Spleen (tissue), 7 donors: ENCODE measurements around the gene PCSK9.

Source experiments
- POLR2AphosphoS5 ChIP-seq, 3 donors: sonication (generic); formaldehyde crosslinking; IDR thresholded peaks; one replicate each; pipeline ENCODE4 v1.5.1; 2017; ENCODE audit warnings: antibody characterized with exemption in 3 of 3
- TF ChIP-seq, protein P1 (sequence below), 11 experiments: fragments of 200-600 bp in 7 of 11; fragments of 450-650 bp in 4 of 11; sonication (generic) in 4 of 11; IDR thresholded peaks in 8 of 11; conservative IDR thresholded peaks in 3 of 11; 1 replicate in 7 of 11; 2 replicates in 4 of 11; pipeline versions ENCODE4 v1.4.0 to v1.8.0; 2016 to 2021; ENCODE audit warnings: antibody characterized with exemption in 11 of 11, inconsistent platforms in 4 of 11, mild to moderate bottlenecking in 1 of 11
- donor health status: DM: no; HTN: no; CAD: no; lungs with moderate emphysema.
- donor health status: DM: no; HTN: no; CAD: no.
- donor health status: DM: no; HTN: no; CAD: no.

DNA sequence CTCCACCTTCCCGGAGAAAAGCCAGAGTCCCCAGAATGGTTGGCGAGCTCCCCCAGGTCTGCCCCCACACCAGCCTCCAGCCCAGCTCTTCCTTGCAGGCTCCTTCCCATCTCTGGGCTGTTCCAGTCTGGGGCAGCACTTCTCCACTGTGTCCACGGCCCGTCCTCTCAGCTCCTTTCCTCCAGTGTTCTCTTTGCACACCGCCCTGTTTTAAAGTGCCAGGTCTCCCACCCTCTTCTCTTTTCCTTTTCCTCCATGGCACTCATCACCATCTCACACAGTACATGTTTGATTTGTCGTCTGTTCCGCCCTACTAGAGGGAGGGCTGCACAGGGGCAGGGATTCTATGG lies 6.1 kb upstream of the PCSK9 start:
- TF ChIP-seq, protein P1, sequence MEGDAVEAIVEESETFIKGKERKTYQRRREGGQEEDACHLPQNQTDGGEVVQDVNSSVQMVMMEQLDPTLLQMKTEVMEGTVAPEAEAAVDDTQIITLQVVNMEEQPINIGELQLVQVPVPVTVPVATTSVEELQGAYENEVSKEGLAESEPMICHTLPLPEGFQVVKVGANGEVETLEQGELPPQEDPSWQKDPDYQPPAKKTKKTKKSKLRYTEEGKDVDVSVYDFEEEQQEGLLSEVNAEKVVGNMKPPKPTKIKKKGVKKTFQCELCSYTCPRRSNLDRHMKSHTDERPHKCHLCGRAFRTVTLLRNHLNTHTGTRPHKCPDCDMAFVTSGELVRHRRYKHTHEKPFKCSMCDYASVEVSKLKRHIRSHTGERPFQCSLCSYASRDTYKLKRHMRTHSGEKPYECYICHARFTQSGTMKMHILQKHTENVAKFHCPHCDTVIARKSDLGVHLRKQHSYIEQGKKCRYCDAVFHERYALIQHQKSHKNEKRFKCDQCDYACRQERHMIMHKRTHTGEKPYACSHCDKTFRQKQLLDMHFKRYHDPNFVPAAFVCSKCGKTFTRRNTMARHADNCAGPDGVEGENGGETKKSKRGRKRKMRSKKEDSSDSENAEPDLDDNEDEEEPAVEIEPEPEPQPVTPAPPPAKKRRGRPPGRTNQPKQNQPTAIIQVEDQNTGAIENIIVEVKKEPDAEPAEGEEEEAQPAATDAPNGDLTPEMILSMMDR (IDR thresholded peaks at IDR 0.05 in 8 of 11, conservative IDR thresholded peaks at IDR 0.05 in 3 of 11), result no peak
- no peak for TF ChIP-seq POLR2AphosphoS5 (IDR thresholded peaks at IDR 0.05)
